CMK (cell line): ENCODE measurements around the gene ZPBP2.
A peak's percentile ranks its signal among the peaks of the same experiment; 100 is the strongest.
"Not testable (repeated sequence)": the region's sequence is repeated elsewhere in the genome, so short reads cannot be mapped to it uniquely, and the experiment has no call there.

Experiments used
- DNase-seq: peaks from one replicate; pipeline ENCODE4 v3.0.0-alpha.2; 2010; ENCODE audit warnings: low read depth

The ZPBP2 gene, protein sequence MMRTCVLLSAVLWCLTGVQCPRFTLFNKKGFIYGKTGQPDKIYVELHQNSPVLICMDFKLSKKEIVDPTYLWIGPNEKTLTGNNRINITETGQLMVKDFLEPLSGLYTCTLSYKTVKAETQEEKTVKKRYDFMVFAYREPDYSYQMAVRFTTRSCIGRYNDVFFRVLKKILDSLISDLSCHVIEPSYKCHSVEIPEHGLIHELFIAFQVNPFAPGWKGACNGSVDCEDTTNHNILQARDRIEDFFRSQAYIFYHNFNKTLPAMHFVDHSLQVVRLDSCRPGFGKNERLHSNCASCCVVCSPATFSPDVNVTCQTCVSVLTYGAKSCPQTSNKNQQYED

GRCh38 chr17:39867880-39868553 lies at the start of gene ZPBP2:
Gene ZPBP2, plus strand, starts transcription at chr17:39868202. Its CDS starts 153 bp downstream, at chr17:39868355.
- DNase-seq, result no peak

- DNase-seq, result no peak
Measured at GRCh38 chr17:39818358-39819000, 49.5 kb upstream of the ZPBP2 start.

GRCh38 chr17:39820541-39820940 lies 47.5 kb upstream of the ZPBP2 start:
- DNase-seq, result no peak

DNA sequence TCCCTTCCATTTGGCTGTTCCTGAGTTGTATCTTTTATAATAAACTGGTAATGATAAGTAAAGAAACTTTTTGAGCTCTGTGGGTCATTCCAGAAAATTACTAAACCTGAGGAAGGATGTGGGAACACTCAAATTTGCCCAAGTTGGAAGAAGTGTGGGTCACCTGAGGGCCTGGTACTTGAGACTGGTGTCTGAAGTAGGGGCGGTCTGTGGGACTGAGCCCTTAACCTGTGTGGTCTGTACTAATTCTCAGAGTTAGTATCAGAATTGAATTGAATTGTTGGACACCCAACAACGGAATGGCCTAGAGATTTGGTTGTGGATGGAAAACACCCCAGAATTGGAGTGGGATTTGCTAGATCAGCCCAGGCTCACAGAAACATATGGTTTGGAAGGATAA lies 47.0 kb upstream of the ZPBP2 start:
- no peak for DNase-seq

GRCh38 chr17:39822051-39822451 lies 46.0 kb upstream of the ZPBP2 start:
- peak; percentile 83 for DNase-seq

- no peak for DNase-seq
Measured at GRCh38 chr17:39823407-39824054, 44.5 kb upstream of the ZPBP2 start.

GRCh38 chr17:39826334-39826733 lies 41.7 kb upstream of the ZPBP2 start:
- no peak for DNase-seq

GRCh38 chr17:39828443-39828842 lies 39.6 kb upstream of the ZPBP2 start:
- no peak for DNase-seq

DNA sequence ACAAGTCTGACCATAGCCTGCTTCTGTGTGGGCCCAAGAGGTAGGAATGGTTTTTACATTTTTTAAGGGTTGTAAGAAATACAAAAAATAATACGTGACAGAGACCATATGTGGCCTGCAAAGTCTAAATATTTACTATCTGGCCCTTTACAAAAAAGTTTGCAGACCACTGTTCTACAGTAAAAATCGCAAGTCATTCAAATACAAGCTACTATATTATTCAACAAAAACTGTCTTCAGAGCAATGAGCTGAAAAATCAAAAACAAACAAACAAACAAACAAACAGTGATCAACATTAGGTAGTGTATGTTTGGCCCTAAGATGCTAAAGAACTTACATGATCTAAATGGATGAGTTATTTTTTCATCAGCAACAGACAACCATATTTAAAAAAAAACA lies 36.4 kb upstream of the ZPBP2 start:
- no peak for DNase-seq

DNA sequence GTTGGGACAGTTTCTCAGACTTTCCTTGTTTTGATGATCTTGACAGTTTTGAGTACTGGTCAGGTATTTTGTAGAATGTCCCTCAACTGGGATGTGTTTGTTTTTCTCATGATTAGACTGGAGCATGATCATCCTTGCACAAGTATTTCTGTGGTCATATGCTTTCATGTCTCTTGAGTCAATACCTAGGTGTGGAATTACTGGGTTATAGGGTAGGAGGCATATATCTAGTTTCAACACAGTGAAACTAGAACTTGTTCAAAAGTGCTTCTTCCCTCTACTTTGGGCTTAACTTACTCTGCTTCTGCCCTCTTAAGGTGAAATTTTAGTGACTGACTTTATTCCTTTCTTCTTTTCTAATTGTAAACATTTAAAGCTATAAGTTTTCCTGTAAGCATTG lies 34.0 kb upstream of the ZPBP2 start:
- DNase-seq, result no peak

GRCh38 chr17:39835038-39835786 lies 32.8 kb upstream of the ZPBP2 start:
- DNase-seq, result no peak

DNA sequence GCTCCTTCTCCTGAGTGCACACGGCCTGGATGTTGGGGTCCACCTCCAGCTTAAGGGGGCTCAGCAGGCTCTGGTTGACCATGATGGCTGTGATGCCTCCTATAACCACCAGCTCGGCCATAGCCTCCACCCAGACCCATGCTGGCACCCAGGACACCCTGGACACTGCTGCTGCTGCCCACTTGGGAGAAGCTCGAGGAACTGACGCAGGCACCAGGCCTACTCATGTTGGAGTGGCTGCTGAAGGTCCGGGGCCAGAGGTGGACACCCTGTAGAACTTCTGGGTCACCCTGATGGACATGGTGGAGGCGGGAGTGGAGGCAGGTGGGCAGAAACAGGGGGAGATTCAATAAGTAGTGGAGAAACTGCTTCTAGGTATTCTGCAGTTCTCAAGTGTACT lies 31.9 kb upstream of the ZPBP2 start:
- no peak for DNase-seq

DNA sequence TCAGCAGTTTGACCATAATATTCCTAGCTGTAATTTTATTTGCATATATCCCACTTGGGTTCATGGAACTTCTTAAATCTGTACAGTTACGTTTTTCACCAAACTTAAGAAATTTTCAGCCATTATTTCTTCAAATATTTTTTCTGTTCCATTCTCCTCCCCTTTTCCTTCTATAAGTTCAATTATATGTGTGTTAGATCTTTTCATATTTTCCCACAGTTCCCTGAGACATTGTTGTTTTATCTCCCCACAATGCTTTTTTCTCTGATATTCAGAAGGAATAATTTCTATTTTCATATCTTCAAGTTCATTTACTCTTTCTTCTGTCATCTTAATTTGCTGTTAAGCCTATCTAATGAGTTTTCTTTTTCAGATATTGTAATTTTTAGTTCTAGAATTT lies 29.9 kb upstream of the ZPBP2 start:
- no peak for DNase-seq

DNA sequence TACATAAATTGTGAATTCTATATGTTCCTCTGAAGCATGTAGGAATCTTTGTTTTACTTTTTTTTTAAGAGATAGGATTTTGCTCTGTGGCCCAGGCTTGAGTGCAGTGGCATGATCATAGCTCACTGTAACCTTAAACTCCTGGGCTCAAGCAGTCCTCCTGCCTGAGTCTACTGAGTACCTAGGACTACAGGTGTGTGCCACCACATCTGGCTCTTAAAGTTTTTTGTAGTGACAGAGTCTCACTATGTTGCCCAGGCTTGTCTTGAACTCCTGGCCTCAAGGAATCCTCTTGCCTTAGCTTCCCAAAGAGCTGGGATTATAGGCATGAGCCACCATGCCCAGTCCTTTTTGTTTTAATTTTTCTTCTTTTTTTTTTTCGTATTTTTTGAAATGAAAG lies 29.2 kb upstream of the ZPBP2 start:
- no peak for DNase-seq

DNA sequence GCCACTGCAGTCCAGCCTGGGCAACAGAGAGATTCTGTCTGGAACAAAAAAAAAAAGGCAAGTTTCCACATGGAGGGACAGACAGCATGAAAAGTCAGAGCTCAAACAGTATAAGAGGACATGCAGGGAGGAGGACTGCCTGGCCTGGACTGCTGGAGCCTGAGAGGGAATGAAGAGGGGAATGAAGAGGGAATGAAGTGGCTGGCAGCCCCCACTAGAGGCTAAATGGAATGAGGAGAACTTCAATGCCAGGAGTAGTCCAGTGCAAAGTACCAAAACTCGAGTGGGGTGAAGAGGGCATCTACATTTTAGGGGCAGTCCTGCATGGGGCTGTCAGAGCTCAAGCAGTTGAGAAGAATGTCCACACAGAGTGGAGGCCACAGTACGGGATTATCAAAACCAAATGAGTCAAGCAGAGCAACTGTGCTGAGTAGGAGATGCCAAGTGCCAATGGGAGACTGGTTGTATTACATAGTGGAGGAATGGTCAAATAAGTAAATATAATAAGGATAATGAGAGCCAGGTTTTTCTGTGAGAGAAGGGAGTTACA lies 26.8 kb upstream of the ZPBP2 start:
- no peak for DNase-seq

DNA sequence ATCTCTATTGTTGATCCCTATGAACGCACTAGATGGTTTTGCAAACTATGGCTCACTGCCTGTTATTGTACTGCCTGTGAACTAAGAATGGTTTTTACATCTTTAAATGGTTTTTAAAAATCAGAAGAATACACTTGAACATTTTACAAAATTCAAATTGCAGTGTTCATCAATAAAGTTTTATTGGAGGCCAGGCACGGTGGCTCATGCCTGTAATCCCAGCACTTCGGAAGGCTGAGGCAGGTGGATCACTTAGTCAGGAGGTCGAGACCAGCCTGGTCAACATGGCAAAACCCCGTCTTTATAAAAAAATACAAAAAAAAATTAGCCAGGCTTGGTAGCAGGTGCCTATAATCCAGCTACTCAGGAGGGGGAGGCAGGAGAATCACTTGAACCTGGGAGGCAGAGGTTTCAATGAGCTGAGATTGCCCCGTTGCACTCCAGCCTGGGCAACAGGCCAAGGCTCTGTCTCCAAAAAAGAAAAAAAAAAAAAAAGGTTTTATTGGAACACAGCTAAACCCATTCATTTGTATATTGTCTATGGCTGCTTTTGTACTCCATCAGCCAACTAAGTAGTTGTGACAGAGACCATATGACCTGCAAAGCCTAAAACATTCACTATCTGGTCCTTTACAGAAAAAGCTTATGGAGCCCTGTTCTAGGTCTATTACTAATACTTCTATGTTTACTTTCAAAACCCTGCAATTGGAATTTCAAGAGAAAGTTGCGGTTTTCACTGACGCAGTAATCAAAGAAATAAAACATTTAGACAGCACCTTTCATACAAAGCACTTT lies 22.8 kb upstream of the ZPBP2 start:
- DNase-seq, result no peak

- DNase-seq, result no peak
Measured at GRCh38 chr17:39846205-39846604, 21.8 kb upstream of the ZPBP2 start.

DNA sequence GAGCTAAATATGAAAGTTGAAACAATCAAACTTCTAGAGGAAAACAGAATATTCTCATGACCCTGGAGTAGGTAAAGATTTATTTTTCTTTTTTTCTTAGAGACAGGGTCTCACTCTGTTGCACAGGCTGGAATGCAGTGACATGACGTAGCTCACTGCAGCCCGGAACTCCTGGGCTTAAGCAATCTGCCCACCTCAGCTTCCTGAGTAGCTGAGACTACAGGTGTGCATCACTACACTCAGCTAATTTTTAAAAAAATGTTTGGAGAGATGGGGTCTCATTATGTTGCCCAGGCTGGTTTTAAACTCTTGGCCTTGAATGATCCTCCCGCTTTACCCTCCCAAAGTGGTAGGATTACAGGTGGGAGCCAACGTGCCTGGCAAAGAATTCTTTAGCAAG lies 19.4 kb upstream of the ZPBP2 start:
- no peak for DNase-seq

DNA sequence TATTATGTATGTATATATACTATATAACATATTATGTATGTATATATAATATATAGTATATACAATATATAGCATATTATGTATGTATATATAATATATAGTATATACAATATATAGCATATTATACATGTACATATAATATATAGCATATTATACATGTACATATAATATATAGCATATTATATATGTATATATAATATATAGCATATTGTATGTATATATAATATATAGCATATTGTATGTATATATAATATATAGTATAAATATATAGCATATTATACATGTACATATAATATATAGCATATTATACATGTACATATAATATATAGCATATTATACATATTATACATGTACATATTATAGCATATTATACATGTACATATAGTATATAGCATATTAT lies 17.8 kb upstream of the ZPBP2 start:
- not testable (repeated sequence) for DNase-seq

DNA sequence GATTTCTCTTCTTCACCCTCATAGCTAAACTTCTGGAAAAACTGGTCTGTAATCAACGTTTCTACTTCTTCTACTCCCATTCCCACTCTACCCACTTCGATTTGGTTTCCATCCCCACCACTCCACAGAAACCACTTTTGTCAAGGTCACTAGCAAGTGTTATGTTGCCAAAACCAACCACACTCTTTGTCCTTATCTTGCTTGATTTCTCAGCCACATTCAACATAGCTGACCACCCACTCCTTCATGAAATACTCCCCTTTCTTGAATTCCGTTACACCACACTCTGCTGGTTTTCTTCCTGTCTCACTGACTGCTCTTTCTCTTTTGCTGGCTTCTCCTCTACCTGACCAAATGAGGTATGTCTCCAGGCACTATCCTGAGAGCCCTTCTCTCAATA lies 15.8 kb upstream of the ZPBP2 start:
- DNase-seq, result peak; percentile 32

- DNase-seq, result no peak
Measured at GRCh38 chr17:39854909-39855308, 13.1 kb upstream of the ZPBP2 start.
